HepG2 (cell line): ENCODE data around the gene NOCT. TPM values are rescaled to one million over a fixed set of nuclear protein-coding genes. Genes with fewer than 3 reads are reported as not detected.

Source experiments
- AGO2 ChIP-seq: fragments of 200-400 bp; formaldehyde crosslinking; optimal IDR thresholded peaks from 2 replicates; pipeline ENCODE3; 2017; ENCODE audit warnings: mild to moderate bottlenecking, low read depth, low read length, moderate library complexity
- CC2D1A ChIP-seq: sonication (generic); formaldehyde crosslinking; IDR thresholded peaks from 2 replicates; pipeline ENCODE4 v1.8.1; 2023; ENCODE audit warnings: mild to moderate bottlenecking, missing genetic modification reagents
- CHD2 ChIP-seq: IDR thresholded peaks from 2 replicates; pipeline ENCODE4 v1.6.1; 2011; ENCODE audit warnings: low read depth, low read length, improper control_type of control experiment
- ELF4 ChIP-seq: sonication (generic); formaldehyde crosslinking; IDR thresholded peaks from 2 replicates; pipeline ENCODE4 v1.5.0; 2020; ENCODE audit warnings: missing genetic modification reagents, mild to moderate bottlenecking, moderate library complexity, borderline replicate concordance
- POLR2A ChIP-seq, 2 experiments: IDR thresholded peaks; 2 replicates each; pipeline ENCODE4 v1.6.1; 2011; ENCODE audit warnings: low read depth in 2 of 2, low read length in 2 of 2, mild to moderate bottlenecking in 1 of 2, moderate library complexity in 1 of 2; ENCODE audit not compliant: insufficient read depth in 1 of 2
- RBFOX2 ChIP-seq: fragments of 200-400 bp; formaldehyde crosslinking; IDR thresholded peaks from 2 replicates; pipeline ENCODE4 v1.6.1; 2017; ENCODE audit warnings: low read depth, mild to moderate bottlenecking, low read length
- SYNCRIP ChIP-seq: fragments of 200-400 bp; formaldehyde crosslinking; IDR thresholded peaks from 2 replicates; pipeline ENCODE4 v1.6.1; 2018; ENCODE audit warnings: mild to moderate bottlenecking, low read depth, low read length; ENCODE audit not compliant: insufficient read depth
- ZNF180 ChIP-seq: sonication (generic); formaldehyde crosslinking; IDR thresholded peaks from 2 replicates; pipeline ENCODE4 v1.4.0; 2020; ENCODE audit warnings: low read depth, missing genetic modification reagents, borderline replicate concordance
- ZNF44 ChIP-seq: sonication (generic); formaldehyde crosslinking; IDR thresholded peaks from 2 replicates; pipeline ENCODE4 v1.5.1; 2020; ENCODE audit warnings: mild to moderate bottlenecking, missing genetic modification reagents
- ZNF619 ChIP-seq: sonication (generic); formaldehyde crosslinking; IDR thresholded peaks from 2 replicates; pipeline ENCODE4 v1.4.0; 2020; ENCODE audit warnings: mild to moderate bottlenecking, missing genetic modification reagents
- polyA plus RNA-seq, 8 experiments: library from polyadenylated mRNA; depleted of rRNA in 3 of 8; stranded (reverse) in 7 of 8; unstranded in 1 of 8; fragments of >200 nt; fragmentation: Illumina TruSeq in 4 of 8; extraction: Trizol in 4 of 8; gene quantifications; 2 replicates each; pipeline versions ENCODE4 v1.2.1 to v1.2.3, GENCODE V29; 2011 to 2016; ENCODE audit warnings: low read depth in 4 of 8, missing spikeins in 1 of 8, mixed read lengths in 1 of 8; ENCODE audit not compliant: insufficient read depth in 1 of 8
- total RNA-seq, 5 experiments: library from RNA; depleted of rRNA; stranded (reverse); fragments of >200 nt; fragmentation: Illumina TruSeq; extraction: Trizol; gene quantifications; 2 replicates each; pipeline ENCODE4 v1.2.3, GENCODE V29; 2016; ENCODE audit warnings: low read depth in 1 of 5
- TF ChIP-seq, protein P1 (sequence below): sonication (generic); formaldehyde crosslinking; IDR thresholded peaks from 2 replicates; pipeline ENCODE4 v1.5.0; 2020; ENCODE audit warnings: mild to moderate bottlenecking, missing genetic modification reagents
- TF ChIP-seq, protein P2 (sequence below): sonication (generic); formaldehyde crosslinking; IDR thresholded peaks from 2 replicates; pipeline ENCODE4 v1.5.1; 2020; ENCODE audit warnings: mild to moderate bottlenecking, missing genetic modification reagents
- TF ChIP-seq, protein P3 (sequence below): sonication (generic); formaldehyde crosslinking; IDR thresholded peaks from 2 replicates; pipeline ENCODE4 v1.8.1; 2023; ENCODE audit warnings: mild to moderate bottlenecking, moderate library complexity, missing genetic modification reagents
- TF ChIP-seq, protein P4 (sequence below): sonication (generic); formaldehyde crosslinking; IDR thresholded peaks from 2 replicates; pipeline ENCODE4 v1.4.0; 2020; ENCODE audit warnings: missing genetic modification reagents, borderline replicate concordance
- TF ChIP-seq, protein P5 (sequence below): sonication (generic); formaldehyde crosslinking; IDR thresholded peaks from 2 replicates; pipeline ENCODE4 v1.5.1; 2020; ENCODE audit warnings: mild to moderate bottlenecking, missing genetic modification reagents, borderline replicate concordance
- TF ChIP-seq, protein P6 (sequence below): IDR thresholded peaks from 2 replicates; pipeline ENCODE4 v1.6.1; 2012; ENCODE audit warnings: low read depth, low read length, improper control_type of control experiment

NOCT gene
- total and polyA plus RNA-seq, 2 of the 13 experiments (the other 11 are each of a cell fraction or from before 2014, with no cell fraction given), result 3.6 to 13.1 TPM

DNA sequence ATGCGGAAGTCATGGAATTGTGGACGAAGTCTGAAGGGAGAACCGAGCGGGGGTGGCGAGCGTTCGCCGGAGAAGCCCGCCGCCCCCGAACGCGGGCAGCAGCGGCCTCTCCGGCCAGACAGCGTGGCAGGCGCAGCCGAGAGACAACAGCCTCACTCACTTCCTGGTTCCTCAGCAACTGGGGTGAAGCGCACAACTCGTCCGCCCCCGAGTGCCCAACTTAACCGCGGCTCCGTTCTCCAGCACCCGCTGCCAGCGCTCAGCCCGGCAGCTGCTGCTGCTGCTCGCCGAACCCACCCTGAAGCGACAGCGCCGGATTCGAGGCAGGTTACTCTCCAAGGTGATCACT is 68.0 kb downstream of the NOCT start (continued):
- TF ChIP-seq, protein P1, sequence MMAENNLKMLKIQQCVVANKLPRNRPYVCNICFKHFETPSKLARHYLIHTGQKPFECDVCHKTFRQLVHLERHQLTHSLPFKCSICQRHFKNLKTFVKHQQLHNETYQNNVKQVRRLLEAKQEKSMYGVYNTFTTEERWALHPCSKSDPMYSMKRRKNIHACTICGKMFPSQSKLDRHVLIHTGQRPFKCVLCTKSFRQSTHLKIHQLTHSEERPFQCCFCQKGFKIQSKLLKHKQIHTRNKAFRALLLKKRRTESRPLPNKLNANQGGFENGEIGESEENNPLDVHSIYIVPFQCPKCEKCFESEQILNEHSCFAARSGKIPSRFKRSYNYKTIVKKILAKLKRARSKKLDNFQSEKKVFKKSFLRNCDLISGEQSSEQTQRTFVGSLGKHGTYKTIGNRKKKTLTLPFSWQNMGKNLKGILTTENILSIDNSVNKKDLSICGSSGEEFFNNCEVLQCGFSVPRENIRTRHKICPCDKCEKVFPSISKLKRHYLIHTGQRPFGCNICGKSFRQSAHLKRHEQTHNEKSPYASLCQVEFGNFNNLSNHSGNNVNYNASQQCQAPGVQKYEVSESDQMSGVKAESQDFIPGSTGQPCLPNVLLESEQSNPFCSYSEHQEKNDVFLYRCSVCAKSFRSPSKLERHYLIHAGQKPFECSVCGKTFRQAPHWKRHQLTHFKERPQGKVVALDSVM (CRISPR knock-in tag), result no peak
- TF ChIP-seq, protein P2, sequence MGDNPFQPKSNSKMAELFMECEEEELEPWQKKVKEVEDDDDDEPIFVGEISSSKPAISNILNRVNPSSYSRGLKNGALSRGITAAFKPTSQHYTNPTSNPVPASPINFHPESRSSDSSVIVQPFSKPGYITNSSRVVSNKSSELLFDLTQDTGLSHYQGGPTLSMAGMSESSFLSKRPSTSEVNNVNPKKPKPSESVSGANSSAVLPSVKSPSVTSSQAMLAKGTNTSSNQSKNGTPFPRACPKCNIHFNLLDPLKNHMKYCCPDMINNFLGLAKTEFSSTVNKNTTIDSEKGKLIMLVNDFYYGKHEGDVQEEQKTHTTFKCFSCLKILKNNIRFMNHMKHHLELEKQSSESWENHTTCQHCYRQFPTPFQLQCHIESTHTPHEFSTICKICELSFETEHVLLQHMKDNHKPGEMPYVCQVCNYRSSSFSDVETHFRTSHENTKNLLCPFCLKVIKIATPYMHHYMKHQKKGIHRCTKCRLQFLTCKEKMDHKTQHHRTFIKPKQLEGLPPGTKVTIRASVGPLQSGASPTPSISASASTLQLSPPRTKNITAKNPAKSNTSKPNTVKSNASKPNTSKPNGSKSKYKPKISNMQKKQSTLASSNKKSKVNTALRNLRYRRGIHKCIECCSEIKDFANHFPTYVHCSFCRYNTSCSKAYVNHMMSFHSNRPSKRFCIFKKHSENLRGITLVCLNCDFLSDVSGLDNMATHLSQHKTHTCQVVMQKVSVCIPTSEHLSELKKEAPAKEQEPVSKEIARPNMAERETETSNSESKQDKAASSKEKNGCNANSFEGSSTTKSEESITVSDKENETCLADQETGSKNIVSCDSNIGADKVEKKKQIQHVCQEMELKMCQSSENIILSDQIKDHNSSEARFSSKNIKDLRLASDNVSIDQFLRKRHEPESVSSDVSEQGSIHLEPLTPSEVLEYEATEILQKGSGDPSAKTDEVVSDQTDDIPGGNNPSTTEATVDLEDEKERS (CRISPR knock-in tag), result peak; percentile 53
- TF ChIP-seq, protein P3, sequence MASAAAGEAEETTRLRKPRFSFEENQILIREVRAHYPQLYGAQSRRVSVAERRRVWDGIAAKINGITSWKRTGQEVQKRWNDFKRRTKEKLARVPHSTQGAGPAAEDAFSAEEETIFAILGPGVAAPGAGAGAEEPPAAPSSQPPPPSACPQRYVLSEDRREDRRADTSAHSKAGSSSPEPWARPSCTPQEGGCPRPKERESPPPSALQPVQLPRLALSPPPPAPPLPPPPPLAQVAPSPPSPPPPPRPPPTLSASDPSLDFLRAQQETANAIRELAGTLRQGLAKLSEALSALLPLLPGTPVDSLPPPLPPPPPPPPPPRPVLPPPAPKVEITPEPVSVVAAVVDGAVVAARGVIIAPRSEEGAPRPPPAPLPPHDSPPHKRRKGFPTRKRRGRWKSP (CRISPR knock-in tag), result 0 out of 2 replicates have a peak, but pooled peaks have one; percentile 54
- TF ChIP-seq, protein P4, sequence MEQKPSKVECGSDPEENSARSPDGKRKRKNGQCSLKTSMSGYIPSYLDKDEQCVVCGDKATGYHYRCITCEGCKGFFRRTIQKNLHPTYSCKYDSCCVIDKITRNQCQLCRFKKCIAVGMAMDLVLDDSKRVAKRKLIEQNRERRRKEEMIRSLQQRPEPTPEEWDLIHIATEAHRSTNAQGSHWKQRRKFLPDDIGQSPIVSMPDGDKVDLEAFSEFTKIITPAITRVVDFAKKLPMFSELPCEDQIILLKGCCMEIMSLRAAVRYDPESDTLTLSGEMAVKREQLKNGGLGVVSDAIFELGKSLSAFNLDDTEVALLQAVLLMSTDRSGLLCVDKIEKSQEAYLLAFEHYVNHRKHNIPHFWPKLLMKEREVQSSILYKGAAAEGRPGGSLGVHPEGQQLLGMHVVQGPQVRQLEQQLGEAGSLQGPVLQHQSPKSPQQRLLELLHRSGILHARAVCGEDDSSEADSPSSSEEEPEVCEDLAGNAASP (CRISPR knock-in tag), result 0 out of 2 replicates have a peak, but pooled peaks have one; percentile 0
- TF ChIP-seq RBFOX2 (peak; percentile 72), ZNF619 (no peak), ZNF180 (CRISPR knock-in tag) (no peak), SYNCRIP (no peak), CHD2 (no peak), POLR2A (IDR thresholded peaks at IDR 0.05; ENCODE audit: insufficient read depth in 1 of 2, low read depth in 2 of 2, low read length in 2 of 2) (peak in 1 of 2 experiments; percentile 6; a peak in 1 of 4 replicates), AGO2 (peak; percentile 83), CC2D1A (CRISPR knock-in tag) (no peak), ZNF44 (no peak), ELF4 (CRISPR knock-in tag) (no peak)
- TF ChIP-seq, protein P5, sequence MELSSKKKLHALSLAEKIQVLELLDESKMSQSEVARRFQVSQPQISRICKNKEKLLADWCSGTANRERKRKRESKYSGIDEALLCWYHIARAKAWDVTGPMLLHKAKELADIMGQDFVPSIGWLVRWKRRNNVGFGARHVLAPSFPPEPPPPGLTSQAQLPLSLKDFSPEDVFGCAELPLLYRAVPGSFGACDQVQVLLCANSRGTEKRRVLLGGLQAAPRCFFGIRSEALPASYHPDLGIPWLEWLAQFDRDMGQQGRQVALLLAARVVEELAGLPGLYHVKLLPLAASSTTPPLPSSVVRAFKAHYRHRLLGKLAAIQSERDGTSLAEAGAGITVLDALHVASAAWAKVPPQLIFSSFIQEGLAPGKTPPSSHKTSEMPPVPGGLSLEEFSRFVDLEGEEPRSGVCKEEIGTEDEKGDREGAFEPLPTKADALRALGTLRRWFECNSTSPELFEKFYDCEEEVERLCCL (CRISPR knock-in tag), result 0 out of 2 replicates have a peak, but pooled peaks have one; percentile 34
- TF ChIP-seq, protein P6, sequence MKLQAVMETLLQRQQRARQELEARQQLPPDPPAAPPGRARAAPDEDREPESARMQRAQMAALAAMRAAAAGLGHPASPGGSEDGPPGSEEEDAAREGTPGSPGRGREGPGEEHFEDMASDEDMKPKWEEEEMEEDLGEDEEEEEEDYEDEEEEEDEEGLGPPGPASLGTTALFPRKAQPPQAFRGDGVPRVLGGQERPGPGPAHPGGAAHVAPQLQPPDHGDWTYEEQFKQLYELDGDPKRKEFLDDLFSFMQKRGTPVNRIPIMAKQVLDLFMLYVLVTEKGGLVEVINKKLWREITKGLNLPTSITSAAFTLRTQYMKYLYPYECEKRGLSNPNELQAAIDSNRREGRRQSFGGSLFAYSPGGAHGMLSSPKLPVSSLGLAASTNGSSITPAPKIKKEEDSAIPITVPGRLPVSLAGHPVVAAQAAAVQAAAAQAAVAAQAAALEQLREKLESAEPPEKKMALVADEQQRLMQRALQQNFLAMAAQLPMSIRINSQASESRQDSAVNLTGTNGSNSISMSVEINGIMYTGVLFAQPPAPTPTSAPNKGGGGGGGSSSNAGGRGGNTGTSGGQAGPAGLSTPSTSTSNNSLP, result no peak
